Stimulated activated CD4-positive, alpha-beta T cell treated with anti-CD3 and anti-CD28 coated beads, Interleukin-15, amount 100 ng/mL, for 48 hours (primary cell): ENCODE data around the gene ESPL1.
A peak's percentile ranks its signal among the peaks of the same experiment; 100 is the strongest.

Experiments used
- DNase-seq, 2 donors: peaks; one replicate each; pipeline ENCODE4 v3.0.0-alpha.2; 2020; ENCODE audit warnings: low read depth in 2 of 2

The ESPL1 gene

DNA sequence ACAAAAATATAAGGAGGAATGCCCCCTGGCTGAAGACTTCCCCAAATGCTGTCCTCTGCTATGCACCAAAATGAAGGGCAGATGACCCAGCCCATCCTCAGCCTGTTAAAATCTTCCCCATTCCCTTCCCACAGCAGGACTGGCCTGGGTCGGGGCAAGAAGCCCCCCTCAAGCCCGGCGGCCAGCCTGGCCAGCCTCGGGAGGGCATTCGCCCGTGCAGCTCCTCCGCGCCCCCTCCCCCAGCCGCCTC lies 36.5 kb upstream of the ESPL1 start:
- DNase-seq = no peak

DNA sequence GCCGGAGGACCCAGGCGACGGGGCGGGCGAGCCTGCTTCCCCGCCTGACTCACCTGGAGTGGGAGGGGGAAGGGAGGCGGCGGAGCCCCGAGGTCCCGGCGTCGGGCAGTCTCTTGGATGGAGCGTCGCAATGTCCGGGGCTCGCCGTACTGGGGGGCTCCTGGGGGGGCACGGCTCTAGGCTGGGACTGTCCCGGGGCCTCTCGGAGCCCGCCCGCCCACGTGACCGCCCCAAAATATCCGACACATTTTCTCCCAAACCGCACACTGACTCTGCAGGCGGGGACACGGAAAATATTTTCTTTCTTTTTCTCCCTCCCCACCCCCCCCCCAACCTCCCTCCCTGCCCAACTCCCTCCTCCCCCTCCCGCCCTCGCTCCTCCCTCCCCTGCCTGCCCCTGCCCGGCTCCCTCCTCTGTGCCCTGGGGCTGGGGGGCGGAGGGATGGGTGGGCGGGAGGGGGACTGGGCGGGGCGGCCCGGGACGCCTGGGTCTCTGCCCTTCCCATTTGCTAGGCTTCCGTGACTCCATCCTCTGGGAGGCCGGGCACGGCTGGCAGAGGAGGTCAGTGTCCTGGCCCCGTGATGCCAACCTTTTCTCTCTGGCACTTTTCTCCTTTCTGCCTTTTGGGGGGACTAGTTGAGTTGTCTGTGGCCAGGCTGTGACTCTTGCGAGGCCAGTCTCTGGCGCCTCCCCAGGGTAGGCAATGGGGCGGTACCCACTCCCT lies 36.0 kb upstream of the ESPL1 start, which contains the start of gene RARG:
Gene RARG, minus strand, starts transcription at position 289 of the 725 bp plus-strand sequence. CDS start 4,664 bp downstream, outside the sequence.
- DNase-seq = peak in 1 of 2 donors; percentile 59

DNA sequence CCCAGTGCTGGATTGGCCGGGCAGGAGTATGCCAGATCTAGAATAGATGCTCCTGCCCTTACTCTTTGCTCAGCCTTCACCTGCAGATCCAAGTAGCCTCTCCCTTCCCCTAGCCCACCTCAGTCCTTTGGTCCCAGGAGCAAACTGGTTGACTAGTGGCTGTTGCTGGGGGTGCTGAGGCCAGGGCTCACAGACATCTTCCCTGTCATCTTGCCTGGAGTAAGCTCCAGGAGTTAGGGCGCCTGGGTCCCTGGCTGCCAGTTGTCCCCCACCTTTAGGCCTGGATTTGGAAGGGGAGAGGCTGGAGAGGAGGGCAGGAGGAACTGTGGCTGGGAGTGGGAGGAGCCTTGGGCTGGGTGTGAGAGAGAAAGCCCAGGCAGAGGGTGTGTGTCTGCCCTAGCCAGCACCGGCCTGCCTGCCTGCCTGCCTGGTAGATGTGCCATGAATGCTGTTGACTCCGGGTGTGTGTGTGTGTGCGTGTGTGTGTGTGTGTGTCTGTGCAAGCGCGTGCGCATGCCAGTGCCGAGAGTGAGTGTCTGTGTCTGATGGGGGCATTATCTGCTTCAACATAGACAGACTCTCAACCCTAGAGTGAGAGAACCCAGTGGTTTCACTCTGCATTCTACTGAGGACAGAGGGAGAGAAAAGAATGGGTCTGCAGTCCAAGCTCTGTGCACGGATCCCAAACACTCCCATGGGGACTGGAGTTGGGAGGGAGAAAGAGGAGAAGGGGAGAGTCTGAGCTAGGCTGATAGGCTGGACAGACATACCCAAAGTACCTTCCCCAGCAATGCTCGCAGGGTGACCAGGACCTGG lies 35.2 kb upstream of the ESPL1 start:
- no peak for DNase-seq

DNA sequence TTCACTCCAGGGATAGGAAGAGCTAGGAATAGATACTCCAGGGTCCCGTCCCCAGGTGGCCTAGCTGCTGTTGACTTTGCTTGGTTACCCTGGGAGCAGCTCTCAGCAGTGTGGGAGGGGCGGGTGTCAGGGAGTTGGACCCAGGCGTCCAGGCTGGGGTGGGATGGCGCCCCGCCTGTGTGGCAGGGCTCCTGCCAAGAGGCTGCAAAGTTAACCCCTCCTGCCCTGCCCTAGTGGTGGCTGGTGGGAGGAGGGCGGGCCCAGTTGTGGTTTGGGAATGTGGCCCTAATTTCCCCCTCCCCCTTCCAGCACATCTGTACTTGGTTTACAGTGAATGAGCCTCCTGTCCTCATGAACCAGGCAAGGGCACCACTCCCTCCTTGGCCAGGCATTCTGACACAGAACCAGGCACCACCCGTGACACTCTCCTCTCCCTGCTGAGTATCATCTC lies 34.4 kb upstream of the ESPL1 start:
- no peak for DNase-seq

DNA sequence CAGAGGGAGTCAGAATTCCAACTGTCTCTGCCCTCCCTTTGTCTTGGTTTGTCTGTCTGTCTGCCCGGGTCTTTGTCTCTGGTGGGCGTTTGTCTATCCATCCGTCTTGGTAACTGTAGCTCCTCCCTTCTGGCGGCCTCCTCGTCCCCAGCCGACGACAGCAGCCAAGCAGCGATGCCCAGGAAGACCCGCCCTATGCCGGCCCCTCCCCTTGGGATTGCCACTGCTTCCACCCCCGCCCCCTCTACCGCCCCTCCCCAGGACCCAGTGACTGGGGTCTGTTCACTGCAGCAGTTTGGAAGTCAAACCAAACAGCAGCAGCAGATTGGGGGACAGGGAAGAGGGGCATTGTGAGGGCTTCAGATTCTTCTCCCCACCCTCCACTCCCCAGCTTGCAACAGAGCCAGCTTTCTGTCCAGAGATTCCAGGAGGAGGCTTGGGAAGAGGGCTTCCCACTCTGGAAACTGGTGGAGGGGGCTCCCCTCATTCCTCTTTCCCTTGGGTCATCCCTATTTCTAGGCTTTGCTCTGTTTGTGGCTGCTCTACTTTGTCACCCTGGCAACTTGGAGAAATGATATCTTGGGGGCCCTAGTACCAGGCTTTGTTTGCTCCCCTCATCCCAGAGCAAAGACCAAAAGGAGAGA lies 33.7 kb upstream of the ESPL1 start:
- no peak for DNase-seq

DNA sequence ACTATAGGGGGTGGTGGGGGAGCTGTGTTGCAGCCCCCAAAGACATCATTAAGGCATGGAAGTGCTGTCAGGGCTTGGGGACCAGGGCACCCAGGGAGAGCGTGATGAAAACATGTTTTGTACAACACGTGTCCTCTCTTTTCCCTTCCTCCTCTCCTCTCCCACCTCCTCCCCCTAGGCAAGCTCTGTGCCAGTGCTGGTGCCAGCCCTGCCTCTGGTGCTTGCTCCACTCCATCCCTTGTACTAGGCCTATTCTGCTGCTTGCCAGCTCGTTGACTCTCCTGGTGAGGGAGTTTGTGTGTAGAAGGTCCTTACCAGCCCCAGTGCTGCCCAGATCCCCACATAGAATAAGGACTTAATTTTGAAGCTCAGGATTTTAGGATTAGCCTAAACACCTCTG lies 32.9 kb upstream of the ESPL1 start:
- DNase-seq = no peak

DNA sequence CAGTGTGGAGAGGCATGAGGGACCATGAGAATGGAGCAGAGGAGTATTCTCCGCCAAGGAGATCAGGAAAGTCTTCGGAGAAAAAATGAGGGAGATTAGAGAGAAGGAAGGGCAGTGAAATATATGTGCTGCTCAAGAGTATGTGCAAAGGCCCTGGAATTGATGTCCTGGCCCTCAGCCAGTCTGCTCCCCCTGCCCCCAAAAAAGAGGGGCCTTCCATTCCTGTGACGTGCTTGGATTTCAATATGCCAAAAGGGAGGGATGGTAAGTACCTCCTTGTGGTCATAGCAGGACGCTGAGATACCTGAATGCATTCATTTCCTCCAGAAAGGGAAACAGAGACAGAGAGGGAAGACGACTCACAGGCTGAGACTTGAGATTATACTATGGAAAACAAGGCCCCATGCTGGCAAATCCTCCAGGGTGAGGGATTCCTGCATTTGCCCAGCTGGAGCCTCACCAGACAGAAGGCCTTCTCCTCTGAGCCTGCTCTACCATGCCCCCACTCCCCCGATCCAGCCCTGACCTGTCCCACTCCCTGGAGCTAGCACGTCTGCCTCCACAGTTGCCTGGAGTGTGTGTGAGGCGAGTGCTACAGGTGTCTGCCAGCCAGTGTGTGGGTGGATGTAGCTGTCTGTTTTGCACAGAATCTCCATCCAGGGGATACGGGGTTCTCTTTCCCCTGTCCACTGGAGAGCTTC lies 32.2 kb upstream of the ESPL1 start:
- no peak for DNase-seq

DNA sequence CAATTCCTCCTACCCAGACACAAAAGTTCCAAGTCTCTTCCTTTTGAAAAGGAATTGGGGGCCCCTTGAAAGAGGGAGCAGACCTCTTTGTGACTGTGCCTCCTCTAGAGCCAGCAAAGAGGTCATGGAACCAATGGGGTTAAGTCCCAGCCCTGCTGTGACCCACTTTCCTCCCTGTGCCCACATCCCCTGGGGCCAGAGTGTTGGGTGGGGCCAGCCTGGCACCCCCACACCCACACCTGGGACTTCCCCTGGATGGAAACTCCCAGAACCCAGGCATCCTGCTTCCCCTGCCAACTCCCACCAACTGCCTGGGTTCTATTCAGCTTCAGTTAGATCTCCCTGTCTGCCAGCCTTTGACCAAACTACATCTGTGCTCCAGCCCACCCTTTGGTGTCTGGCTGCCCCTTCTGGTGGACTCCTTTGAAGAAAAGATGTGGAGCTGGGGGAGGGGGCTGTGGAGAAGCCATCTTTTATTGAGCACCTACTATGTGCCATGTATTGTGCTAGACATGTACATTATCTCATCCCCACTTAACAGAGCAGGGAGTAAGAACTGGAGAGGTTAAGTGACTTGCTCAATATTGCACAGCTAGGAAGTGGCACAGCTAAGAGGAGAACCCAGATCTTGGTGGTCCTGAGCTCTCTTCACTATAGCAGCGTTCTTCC lies 31.5 kb upstream of the ESPL1 start:
- no peak for DNase-seq

DNA sequence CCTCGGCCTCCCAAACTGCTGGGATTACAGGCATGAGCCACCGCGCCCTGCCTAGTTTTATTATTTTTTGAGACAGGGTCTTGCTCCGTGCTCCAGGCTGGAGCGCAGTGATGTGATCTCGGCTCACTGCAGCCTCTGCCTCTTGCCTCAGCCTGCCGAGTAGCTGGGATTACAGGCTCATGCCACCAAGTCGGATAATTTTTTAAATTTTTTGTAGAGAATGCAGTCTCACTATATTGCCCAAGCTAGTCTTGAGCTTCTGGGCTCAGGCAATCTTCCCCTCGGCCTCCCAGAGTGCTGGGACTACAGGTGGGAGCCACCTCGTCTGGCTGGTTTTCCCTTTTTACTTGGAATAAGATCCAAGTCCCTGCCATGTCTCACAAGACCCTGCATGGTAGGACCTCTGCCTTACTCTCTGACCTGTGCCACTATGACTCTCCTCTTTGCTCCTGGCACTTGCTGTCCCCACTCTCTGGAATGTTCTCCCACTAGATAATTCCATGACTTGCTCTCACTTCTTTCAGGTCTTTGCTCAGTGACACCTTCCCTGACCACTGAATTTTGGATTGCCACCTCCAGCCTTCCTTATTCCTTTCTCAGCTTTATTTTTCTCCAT lies 28.3 kb upstream of the ESPL1 start:
- DNase-seq = no peak

DNA sequence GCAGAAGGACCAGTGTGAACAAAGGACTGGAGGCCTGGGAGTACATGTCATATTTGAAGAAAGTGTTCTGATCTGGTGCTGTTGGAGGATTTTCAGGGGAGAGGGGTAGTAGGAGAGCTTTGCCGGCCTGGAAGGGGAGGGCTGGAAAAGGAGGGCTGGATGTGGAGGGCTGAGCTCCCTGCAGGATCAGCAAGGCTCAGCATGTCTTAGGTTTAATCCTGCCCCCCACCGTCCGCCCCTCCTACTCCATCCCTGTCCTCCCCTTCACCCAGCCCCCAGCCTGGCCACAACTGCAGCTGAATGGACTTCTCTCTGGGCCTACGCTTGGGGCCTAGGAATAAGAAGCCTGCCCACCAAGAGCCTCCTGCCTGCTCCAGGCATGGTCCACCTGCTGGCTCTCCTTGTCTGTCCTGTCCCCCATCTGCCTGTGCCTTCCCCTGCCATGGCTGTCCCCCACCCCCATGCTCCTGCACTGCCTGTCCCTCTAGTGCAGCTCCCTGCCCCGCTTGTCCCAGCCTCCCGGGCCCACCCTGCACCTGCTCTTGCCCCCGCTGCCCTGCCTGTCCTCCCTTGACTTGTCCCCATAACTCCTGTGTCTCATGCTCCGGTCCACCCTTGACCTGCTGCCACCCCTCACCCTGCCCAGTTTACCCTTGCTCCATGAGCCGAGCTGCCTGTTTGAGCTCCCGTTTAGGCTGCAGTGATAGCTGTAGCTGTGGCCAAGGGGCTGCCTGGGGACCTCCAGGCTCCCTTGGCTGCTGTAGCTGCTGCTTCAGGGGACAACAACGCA lies 26.3 kb upstream of the ESPL1 start:
- no peak for DNase-seq

DNA sequence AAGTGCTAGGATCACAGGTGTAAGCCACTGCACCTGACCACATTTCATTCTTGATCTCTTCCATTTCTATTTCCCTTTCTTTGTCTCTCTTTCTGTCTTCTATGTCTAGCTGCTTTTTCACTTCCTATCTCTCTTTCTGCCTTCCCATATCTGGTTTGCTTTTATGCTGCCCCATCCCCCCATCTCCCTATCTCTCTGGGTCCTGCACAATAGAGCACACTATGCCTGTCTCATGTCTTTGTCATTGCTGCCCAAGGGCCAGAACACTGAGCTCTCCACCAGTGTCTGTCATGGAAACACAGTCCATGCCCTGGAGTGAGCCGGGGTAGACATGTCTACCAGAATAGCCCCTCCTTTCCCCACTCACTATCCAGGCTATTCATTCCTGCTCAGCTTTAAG lies 23.8 kb upstream of the ESPL1 start:
- no peak for DNase-seq

DNA sequence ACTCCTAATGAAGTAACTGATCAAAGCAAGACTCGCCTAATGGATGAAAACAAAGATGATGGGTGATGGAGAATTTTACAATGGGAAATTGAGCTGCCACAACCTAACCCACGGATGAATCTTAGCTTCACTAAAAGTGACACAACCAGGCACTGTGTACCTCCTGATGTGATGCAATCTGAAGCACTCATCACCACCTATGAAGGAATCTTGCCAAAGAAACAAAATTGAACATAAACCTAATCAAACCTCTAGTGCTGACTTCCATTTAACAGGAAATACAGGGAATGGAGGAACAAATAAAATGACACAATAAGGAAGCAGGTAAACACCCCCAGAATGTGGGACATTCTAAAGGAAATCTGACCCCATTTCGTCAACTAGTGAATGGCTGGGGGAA lies 22.8 kb upstream of the ESPL1 start:
- DNase-seq = no peak

DNA sequence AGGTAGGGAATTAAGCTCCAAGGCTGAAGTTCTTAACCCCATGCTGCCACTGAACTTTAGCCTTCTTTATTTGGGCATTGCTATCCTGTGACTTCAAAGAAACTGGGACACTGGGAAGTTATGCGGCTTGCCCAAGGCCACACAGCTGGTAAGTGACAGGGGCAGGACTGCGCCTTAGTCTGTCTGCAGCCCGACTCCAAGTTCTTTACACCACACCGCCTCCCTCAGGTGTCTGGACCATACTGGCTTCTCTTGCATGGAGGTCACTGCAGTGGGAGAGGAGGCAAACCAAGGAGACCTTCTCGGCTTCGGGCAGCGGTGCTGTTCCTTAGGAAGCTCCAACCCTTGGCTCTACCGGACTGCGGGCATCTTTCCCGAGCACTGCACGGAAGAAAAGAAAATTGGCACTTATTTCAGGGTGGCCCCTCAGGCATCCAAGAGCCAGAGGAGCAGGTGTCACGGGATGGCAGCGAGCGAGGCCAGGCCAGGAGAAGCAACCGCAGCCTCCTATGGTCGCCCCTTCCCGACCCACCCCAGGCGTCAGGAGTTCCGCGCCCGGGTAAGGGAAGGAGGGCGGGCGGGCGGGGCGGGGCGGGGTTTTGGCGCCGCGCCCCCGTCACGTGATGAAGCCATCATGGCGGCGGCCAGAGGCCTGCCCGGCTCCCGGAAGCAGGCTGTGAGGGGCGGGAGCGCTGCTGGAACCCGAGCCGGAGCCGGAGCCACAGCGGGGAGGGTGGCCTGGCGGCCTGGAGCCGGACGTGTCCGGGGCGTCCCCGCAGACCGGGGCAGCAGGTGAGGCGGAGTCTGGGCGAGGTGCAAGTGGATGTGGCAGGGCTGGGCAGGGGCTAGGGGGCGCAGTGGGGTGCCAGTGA lies 16.4 kb upstream of the ESPL1 start:
- peak; percentile 44 to 60 for DNase-seq

DNA sequence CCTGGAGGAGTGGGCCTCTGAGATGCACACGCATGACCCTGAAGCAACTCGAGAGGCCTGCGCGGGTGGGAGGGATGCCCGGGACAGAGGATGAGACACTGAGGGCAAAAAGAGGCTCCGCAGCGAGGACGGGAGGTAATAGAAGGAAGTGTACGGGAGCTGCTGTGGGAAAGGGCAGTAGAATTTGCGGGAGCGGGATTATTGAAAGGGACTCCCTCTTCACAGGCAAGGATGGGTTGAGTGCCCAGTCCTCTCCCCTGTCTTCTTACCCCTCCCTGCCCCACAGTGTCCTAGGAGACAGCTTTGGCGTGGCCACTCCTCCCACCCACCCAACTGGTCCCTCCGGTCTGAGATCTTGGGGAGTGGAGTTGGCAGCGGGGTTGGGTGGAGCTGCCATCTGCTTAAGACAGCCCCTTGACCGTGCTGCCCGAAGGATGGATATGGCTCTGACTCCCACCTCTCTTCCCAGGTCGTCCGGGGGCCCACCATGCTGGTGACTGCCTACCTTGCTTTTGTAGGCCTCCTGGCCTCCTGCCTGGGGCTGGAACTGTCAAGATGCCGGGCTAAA lies 15.7 kb upstream of the ESPL1 start:
- no peak for DNase-seq

DNA sequence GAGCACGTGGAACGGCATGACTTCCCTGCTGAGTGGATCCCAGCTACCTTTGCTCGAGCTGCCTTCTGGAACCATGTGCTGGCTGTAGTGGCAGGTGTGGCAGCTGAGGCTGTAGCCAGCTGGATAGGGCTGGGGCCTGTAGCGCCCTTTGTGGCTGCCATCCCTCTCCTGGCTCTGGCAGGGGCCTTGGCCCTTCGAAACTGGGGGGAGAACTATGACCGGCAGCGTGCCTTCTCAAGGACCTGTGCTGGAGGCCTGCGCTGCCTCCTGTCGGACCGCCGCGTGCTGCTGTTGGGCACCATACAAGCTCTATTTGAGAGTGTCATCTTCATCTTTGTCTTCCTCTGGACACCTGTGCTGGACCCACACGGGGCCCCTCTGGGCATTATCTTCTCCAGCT lies 14.8 kb upstream of the ESPL1 start:
- DNase-seq = no peak

DNA sequence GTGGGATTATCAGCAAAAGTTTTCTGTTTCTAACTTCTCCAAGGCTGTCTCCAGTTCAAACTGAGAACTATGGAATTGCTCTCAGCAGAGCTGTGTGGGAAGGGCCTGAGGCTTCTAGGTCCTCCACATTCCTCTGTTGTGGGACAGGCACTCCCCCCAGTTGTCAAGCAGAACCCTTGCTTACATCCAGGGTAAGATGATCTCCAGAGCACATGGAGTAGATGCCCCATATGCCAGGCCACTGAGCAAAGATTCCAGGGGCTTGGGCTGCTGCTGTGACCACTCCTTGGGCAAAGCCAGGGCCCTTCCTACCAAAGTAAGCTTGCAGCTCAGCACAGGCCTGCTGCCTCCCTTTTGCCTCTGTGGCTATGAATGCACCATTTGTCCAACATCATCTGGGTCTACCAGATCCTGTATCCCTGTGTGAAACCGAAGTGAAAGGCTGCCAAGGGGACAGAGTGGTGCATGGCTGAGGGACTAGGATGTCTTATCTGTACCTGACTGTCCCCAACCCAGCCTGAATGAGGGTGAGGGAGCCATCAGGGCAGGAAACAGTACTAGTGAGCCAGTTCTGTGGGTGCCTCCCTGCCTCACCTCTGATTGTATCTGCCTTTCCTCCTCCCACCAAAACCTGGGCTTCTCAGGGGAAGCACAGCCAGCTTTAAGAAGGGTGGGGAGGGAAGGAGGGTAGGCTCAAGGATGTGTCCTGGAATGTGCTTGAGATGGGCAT lies 13.1 kb upstream of the ESPL1 start:
- DNase-seq = no peak

DNA sequence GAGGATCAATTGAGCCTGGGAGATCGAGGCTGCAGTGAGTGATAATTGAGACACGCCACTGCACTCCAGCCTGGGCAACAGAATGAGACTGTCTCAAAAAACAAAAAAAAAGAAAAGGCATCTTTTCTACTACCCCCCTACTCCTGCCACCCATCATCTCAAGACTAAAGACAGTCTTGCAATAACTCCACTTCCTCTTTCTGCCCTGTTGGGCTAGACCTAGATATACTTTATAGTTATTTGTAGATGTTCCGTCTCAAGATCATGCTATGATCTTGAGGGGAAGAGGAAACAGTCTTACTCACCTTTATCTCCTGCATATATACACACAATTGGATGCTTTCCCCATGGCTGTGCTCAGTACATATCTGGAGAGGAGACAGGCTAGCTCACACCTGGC lies 12.1 kb upstream of the ESPL1 start:
- no peak for DNase-seq
